ENCODE measurements around the gene NR5A2.

DNA sequence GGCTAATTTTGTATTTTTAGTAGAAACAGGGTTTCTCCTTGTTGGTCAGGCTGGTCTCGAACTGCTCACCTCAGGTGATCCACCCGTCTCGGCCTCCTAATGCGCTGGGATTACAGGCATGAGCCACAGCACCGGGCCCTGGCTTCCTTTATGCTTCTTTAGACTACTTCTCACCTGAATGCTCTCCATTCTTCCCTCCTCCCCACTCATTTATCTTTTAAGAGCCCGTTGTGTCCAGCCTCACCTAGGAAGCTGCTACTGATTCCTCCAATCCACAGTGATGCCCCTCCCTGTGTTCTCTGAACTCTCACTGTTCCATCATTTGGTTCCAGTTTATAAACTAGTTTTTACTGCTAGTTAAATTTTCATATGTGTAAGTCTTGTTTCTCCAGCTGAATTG, 44.9 kb upstream of the NR5A2 start:
- TF ChIP-seq TARDBP (IDR thresholded peaks at IDR 0.05) (no peak), BHLHE40 (IDR thresholded peaks at IDR 0.05; ENCODE audit: borderline replicate concordance) (no peak), CTBP1 (IDR thresholded peaks at IDR 0.05; ENCODE audit: borderline replicate concordance) (no peak), LEF1 (IDR thresholded peaks at IDR 0.05; ENCODE audit: borderline replicate concordance) (no peak), SP1 (IDR thresholded peaks at IDR 0.05) (no peak), FOXM1 (IDR thresholded peaks at IDR 0.05; ENCODE audit: borderline replicate concordance) (no peak), HDGF (IDR thresholded peaks at IDR 0.05; ENCODE audit: borderline replicate concordance) (no peak), ZNF384 (IDR thresholded peaks at IDR 0.05) (no peak), FOXA1 (IDR thresholded peaks at IDR 0.05) (no peak), ELF4 (IDR thresholded peaks at IDR 0.05) (no peak)

All from HEK293T (cell line).